Measurements from ENCODE around the gene VPS33B. TPM values are rescaled to one million over a fixed set of nuclear protein-coding genes. Genes with fewer than 3 reads are reported as not detected.

Gene VPS33B
- total RNA-seq, 2 experiments from 2014 or later, result 22.2 to 22.9 TPM

- Mint-ChIP-seq H3K4me1 (ENCODE audit: low read depth) (peaks cover 32% of the 10 kb centered on the region), H3K27ac (no peak overlapping the region), H3K9me3 (no peaks in the 10 kb centered on the region), H3K4me3 (no peak overlapping the region), H3K27me3 (no peaks in the 10 kb centered on the region), H3K36me3 (ENCODE audit: low read depth) (peaks cover 16% of the 10 kb centered on the region)
- no peak for ATAC-seq
- TF ChIP-seq CTCF (IDR thresholded peaks at IDR 0.05), result no peak
- intact Hi-C loops (cut with micrococcal nuclease), result no loop called here
- DNase-seq, result no peak
- POLR2A ChIA-PET, result no interaction called here
- CTCF ChIA-PET, result no interaction called here
Measured at GRCh38 chr15:90991587-90992285, 30.7 kb downstream of the VPS33B start.

GRCh38 chr15:90990446-90990845 is 31.9 kb downstream of the VPS33B start:
- DNase-seq (no peak), ATAC-seq (no peak)
- Mint-ChIP-seq H3K4me1 (ENCODE audit: low read depth) (peaks cover 25% of the 10 kb centered on the region), H3K9me3 (no peaks in the 10 kb centered on the region), H3K27ac (no peak overlapping the region), H3K27me3 (no peaks in the 10 kb centered on the region), H3K4me3 (no peak overlapping the region), H3K36me3 (ENCODE audit: low read depth) (peaks cover 16% of the 10 kb centered on the region)
- intact Hi-C loops (cut with micrococcal nuclease), result no loop called here
- no peak for TF ChIP-seq CTCF (IDR thresholded peaks at IDR 0.05)
- ChIA-PET CTCF (interaction anchor here (1.1 kb wide), 1 partner anchor 12 kb away, joined by 3 read pairs; no protein-coding TSS in a partner anchor), POLR2A (interaction anchor here (1.3 kb wide), 1 partner anchor 32 kb away, joined by 3 read pairs; the partner anchor contains the start of gene VPS33B)

GRCh38 chr15:90989040-90989768 is 33.2 kb downstream of the VPS33B start:
- no peak for TF ChIP-seq CTCF (IDR thresholded peaks at IDR 0.05)
- intact Hi-C loops (cut with micrococcal nuclease), result no loop called here
- peaks cover 23% of the 10 kb centered on the region for H3K4me1 Mint-ChIP-seq (ENCODE audit: low read depth)
- ATAC-seq (no peak), DNase-seq (no peak)
- no peak overlapping the region for H3K4me3 Mint-ChIP-seq
- H3K36me3 Mint-ChIP-seq (ENCODE audit: low read depth), result peaks cover 21% of the 10 kb centered on the region
- no peaks in the 10 kb centered on the region for H3K27me3 Mint-ChIP-seq
- no peaks in the 10 kb centered on the region for H3K9me3 Mint-ChIP-seq
- ChIA-PET POLR2A (interaction anchor here (1.0 to 1.3 kb wide), 2 partner anchors 8 to 34 kb away, joined by 3 read pairs; partner anchors contain the start of gene VPS33B), CTCF (interaction anchor here (1.0 to 1.8 kb wide), 3 partner anchors 11 to 44 kb away, joined by 3 to 5 read pairs (median 3); no protein-coding TSS in a partner anchor)
- no peak overlapping the region for H3K27ac Mint-ChIP-seq

- Mint-ChIP-seq H3K36me3 (ENCODE audit: low read depth) (peaks cover 24% of the 10 kb centered on the region), H3K4me1 (ENCODE audit: low read depth) (peaks cover 20% of the 10 kb centered on the region), H3K9me3 (no peaks in the 10 kb centered on the region), H3K4me3 (no peak overlapping the region), H3K27ac (no peak overlapping the region), H3K27me3 (no peaks in the 10 kb centered on the region)
- POLR2A ChIA-PET, result interaction anchor here (1.3 kb wide), 1 partner anchor 9 kb away, joined by 3 read pairs; no protein-coding TSS in a partner anchor
- CTCF ChIA-PET, result interaction anchor here (0.7 to 1.8 kb wide), 2 partner anchors 32 to 45 kb away, joined by 5 read pairs; no protein-coding TSS in a partner anchor
- TF ChIP-seq CTCF (IDR thresholded peaks at IDR 0.05), result no peak
- no peak for DNase-seq
- intact Hi-C loops (cut with micrococcal nuclease), result no loop called here
- no peak for ATAC-seq
Measured at GRCh38 chr15:90988296-90988695, 34.1 kb downstream of the VPS33B start.
